Measurements from ENCODE around the gene ZFP36.

GRCh38 chr19:39379865-39380396 is 26.7 kb upstream of the ZFP36 start:
- TF ChIP-seq, protein P1, sequence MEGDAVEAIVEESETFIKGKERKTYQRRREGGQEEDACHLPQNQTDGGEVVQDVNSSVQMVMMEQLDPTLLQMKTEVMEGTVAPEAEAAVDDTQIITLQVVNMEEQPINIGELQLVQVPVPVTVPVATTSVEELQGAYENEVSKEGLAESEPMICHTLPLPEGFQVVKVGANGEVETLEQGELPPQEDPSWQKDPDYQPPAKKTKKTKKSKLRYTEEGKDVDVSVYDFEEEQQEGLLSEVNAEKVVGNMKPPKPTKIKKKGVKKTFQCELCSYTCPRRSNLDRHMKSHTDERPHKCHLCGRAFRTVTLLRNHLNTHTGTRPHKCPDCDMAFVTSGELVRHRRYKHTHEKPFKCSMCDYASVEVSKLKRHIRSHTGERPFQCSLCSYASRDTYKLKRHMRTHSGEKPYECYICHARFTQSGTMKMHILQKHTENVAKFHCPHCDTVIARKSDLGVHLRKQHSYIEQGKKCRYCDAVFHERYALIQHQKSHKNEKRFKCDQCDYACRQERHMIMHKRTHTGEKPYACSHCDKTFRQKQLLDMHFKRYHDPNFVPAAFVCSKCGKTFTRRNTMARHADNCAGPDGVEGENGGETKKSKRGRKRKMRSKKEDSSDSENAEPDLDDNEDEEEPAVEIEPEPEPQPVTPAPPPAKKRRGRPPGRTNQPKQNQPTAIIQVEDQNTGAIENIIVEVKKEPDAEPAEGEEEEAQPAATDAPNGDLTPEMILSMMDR (IDR thresholded peaks at IDR 0.05; ENCODE audit: low read depth, low read length, poor library complexity, severe bottlenecking), result no peak
- no peak for TF ChIP-seq EZH2phosphoT487 (IDR thresholded peaks at IDR 0.05; ENCODE audit: borderline replicate concordance, low read length)
